Fibroblast of skin of right biceps (primary cell): ENCODE data around the gene HIVEP3.

ENCODE experiments used
- DNase-seq: peaks from one replicate; pipeline ENCODE4 v3.0.0-alpha.2; 2013

HIVEP3 gene

DNA sequence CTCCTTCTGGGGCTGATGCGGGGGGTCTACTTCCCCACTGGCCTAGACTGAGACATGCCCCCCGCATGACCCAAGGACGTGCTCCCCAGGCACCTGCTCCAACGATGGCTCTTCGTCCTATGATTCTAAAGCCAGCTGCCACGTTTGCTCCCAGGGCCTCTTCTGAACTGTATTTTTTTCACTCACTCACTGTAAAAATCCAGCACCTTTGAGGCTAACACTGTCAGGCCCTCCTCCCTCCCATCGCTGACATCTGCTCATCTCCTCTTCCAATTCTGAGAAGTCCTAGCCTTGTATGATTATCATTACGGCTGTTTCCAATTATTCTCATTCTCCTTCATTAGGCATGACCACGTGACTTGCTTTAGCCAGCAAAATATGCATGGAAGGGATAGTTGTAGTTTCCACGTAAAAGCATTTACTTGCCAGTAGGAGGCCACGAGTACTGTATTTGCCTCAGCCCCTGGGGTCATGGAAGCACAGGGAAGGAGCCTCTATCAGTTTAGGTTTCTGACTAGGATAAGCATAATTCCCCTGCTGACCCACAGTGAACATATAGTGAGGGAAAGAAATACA, 415.1 kb downstream of the HIVEP3 start:
- peak; percentile 67 for DNase-seq

DNA sequence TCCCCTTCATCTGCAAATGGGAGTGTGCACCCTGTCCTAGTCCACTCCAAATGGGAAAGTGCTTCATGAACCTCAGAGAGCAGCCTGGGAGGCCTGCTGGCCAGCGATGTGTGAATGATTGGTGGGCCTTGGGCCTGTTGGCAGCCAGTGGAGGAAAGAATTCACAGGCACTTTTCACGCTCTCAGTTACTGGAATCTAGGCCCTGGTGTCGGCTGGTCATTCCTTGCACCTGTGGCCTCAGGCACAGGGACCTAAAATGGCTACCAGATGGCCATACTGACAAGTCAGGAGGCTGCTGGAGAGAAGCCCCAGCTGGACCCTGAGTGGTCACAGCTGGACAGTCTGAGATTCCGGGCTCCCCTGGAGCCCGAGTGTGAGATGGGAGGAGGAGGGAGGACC, 415.8 kb downstream of the HIVEP3 start:
- no peak for DNase-seq

DNA sequence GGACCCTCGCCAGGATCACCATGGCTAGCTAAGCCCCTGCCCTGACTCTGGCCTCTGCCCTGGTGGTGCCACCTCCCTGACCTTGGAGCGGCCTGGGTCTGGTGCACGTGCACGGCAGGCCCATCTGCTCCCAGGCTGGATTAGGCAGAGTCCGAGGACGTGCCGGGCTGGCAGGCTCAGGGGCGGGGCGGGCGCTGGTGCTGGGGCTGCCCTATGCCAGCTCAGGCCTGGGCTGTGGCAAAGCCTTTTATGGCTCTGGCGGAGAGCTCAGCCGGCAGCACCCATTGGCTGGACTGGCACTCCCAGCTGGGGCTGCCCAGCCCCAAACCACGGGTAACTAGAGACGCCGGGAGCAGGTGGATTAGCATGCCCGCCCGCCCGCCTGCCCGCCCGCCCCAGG, 417.1 kb downstream of the HIVEP3 start:
- no peak for DNase-seq

DNA sequence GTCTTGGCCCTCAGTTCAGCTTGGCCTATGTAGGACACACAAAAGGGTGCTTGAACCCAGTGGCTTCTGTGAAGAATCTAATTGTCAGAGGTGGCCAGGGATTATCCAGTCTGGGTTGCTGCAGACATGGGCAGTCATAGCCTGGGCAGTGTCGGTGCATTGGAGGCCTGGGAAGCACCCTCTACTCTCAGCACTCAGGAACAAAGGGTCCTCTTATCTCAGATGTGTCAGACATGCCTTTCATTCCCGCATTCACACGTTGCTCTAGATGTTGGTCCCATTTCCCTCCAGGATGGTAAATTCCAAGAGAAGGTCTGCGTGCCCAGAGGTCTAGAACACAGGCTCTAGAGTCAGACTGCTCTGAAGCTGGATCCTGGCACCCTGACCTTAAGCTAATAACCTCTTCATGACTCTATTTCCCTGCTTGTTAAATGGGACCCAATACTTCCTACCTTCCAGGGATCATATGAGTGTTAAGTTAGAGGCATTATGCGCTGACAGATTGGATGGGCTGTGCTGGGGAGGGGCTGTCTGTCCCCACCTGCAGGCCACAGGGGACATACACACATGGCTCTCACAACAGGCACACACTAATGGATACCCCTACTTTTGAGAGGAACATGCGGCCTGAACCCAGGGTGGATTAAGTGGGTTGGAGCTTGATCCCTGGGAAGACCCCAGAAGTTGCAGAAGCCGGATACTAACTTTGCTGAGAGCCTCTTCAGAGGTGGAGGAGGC, 417.8 kb downstream of the HIVEP3 start:
- DNase-seq, result no peak

DNA sequence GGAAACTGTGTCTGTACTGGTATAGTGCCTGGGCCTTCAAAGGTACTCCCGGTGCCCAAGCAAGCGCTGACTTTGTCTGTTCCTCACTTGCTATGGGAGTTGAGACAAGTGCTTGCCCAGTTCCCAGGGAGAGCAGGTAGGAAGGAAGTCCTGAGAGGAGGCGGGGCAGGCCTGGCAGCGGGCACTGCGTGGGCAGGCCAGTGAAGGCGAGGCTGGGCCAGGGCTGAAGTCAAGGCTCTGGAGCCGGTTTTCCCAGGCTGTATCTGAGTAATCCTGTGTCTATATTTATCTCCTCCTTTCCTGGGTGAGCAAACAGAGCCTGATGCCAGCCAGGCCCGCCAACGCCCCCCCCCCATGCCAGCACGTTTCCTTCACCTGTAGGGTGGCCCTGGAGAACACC, 418.3 kb downstream of the HIVEP3 start:
- no peak for DNase-seq

DNA sequence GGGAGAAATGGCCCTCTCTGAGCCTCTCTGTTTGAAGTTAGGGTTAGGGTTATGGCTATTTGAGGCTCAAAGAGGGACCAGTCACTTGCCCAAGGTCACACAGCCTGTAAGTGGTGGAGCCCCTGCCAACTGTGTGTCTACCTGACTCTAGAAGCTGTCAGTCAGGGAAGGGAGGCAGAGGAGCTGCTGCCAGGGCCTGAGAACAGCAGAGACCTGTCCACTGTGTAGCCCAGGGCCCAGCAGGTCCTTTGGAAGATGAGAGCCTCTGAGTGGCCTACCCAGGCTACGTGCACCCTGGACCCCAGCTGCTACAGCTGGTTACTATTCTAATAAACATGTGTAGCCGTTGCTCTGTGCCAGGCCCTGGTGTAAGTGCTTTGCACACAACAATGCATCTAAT, 419.1 kb downstream of the HIVEP3 start:
- DNase-seq, result no peak

DNA sequence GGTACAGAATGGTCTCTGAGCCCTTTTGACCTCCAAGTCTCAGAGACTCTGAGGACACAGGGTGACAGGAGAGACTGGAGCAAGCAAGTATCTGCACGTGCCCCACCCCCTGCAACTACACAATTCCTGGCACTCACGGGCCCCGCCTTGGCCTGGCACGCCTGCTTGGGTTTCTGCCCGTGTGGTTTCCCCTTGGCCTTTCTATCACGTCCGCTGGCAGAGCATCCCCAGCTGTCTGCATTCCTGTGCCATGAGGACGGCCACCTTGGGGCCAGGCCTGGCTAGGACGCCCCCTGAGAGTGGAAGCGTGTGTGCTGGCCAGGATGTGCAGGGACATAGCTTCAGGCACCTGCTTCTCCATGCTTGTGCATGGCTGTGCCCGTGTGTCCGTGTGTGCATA, 419.9 kb downstream of the HIVEP3 start:
- no peak for DNase-seq

DNA sequence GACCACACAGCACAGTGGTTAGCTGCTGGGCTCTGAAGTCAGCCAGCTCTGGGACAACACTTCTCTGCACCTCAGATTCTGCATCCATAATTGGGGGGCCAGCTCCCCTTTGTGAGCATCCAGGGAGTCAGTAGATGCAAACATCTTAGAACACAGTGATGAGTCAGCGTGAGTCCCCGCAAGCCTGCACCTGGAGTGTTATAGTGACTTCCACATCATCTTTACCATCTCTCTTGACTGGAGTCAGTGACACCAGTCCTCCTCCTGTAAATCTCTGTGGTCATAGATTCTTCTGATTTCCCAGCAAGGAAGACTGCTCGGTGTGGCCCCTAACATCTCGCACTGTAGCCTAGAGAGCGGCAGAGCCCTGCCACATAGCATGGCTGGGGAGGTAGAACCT, 420.3 kb downstream of the HIVEP3 start:
- DNase-seq, result no peak

DNA sequence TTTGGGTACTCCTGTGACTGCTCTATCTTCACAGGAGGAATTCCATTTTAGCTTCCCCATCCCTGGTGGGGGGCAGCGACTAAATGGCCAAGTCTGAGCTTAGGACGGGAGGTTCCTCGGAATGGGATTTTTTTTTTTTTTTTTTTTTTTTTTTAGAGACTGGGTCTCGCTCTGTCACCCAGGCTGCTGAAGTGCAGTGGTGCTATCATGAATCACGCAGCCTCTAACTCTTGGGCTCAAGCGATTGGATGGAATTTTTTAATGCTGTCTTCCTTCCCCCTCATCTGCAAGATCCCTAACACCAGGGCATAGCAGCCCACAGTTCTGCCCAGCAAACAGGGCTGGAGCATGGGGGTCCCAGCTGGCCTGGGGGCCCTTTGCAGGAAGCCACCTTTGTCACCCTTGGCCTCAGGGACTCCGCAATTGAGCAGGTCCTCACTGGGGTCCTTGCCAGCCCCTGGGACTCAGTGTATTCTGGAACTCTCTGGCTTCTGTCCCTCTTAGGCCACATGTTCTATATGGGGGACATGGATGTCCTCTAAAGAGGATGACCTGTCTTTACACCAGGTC, 421.2 kb downstream of the HIVEP3 start:
- no peak for DNase-seq

DNA sequence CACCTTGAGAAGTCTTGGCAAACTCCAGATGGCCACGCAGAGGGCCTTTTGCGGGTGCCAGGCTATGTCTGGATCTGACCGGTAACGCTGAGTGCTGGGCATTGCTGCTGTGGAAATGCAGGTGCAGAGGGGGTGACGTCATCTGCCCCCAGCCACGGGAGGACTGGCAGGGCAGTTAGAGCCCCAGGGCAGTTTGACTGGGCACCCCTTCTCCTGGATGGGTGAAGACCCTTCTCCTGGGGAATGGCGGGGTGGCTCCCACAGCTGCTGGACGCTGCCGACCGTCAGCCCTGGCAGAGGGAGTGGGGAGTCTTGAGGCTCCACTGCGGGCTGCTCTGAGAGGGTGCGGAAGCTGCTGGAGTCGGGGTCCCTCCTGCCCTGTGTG, 421.7 kb downstream of the HIVEP3 start:
- no peak for DNase-seq

DNA sequence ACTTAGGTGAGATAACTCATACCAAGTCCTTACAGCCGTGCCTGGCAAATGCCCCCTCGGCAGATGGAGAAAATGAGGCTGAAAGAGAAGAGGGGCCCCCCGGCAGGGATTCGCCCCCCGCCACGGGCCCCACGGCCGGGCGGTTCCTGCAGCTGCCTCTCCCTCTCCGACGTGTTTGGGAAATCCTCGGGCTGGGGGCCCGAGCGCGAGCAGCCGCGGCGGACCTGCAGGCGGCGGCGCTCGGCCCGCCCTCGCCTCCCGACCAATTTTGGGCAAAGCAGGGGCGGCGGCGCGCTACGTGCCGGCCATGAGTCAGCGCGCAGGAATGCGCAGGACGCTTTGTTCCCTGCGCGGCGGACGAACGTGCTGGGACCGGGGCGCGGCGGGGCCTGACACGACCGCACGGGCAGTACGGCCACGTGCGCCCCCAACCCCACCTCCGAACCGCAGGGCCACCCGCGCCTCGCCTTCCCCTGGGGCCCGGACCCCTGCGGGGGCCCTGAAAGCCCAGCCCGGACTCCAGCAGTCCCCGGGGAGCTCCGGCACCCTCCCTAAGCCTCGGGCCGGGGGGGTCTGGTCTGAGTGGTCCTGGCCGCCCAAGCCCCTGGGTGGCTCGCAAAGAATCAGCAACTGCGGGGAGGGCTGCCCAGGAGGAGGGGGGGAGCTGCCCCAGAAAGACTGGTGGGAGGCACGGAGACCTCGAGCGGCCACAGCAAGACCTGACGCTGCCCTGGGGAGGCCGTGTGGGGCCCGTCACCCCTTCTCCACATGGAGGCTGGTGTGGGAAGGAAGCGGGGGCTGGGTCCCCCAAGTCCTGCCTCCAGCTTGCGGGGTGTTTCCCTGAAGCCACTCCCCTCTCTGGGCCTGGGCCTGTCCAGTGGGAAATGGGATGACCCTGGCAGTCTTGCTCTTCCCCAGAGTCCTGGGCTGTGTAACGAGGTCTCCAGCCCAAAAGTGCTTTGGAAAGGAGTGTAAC, 422.4 kb downstream of the HIVEP3 start:
- DNase-seq, result peak; percentile 94

DNA sequence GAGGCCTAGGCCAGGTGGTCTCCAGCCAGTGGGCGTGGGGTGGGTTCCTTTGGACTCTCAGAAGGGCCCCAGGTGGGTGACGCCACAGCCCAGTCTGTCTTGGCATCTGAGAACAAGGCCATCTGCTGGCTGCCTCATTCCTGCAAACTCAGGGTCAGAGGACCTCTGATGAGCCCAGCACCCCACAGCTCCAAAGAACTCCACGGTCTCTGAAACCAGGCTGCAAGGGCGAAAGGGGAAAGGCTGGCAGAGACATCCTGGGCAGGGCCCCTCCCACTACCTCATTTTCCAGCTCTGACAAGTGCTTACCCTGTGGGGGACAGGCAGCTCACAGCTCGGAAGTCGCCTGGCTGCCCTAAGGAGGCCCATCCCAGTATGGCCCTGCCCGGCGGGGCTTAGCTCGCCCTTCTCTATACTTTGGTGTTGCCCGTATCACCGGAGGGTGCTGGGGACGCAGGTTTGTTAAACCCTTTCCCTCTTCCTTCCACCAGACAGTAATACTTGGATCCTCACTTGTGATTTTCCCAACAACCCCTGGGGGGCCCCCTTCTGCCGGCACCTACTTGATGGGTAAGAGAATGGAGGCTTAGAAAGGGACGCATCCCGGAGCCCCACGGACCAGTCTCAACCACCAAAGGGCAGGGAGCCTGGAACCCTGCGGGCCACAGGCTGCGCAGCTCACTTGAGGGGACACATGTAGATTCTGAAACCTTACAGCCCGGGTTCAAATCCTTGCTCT, 423.3 kb downstream of the HIVEP3 start:
- peak; percentile 58 for DNase-seq

DNA sequence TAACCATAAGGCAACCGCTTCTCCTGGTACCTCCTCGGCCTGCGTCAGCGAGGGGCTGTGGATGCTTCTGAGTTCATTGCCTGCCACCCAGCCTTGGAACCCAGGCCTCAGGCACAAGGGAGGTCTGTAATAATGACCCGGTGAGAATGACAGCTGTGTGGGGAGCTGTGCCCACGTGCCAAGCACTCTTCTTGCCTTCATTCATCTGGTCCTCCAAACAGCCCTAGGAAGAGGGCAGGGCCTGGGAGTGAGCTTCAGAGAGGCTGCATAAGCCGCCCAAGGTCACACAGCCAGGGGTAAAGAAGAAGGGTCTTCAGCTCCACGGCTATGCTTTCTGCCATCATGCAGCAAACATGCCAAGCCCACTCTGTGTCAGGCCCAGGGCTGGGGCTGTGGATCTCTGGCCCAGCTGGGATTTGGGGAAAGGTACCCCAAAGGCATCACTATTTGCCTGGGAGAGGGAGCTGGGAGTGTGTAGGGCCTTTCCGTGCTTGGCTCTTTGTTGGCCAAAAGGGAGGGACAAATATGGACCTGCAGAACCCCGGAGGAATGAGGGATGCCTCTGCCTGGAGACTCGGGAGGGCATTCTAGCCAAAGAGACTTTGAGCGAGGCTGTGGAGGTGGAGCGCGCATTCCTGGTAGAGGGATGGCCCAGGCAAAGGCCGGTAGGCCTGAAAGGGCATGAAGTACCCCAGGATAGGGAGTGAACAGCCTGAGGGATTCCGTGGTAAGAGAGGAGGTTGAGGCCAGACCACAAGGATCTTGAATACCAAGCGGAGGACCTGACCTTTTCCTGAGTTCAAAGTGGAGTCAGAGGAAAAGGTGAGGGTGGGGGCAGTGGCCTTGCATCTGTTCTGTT, 424.1 kb downstream of the HIVEP3 start:
- DNase-seq, result no peak

DNA sequence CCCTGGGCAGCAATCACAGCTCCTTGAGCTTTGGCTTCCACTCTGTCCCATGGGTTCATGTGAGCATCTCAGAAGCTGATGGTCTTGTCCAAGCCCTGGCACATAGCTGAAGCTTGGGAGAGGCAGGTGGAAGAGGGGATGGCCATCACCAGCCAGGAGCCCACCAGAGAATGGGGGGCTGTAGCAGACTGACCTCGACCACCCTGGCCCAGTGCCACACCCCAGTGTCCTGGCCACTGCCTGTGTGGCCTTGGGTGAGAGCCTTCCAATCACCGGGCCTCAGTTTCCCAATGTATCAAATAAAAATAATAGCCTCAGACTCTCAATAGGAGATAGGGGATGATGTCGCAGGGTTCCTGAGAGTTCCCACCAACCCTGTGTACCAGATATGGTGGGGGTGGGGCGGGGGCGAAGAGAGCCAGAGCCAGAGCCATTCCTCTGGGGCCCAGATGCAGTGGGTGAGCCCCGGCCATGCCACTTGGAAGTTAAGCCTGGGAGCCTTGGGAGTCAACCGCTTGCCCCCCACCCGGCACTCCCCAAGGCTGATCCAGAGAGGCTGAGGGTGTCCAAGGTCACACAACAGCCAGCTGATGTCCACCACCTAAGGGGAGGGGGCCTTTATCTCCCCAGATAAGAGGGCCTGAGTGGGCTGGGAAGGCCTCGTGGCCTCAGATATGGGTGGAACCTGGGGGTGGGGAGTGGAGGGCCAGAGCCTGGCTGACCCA, 424.9 kb downstream of the HIVEP3 start:
- DNase-seq, result no peak

DNA sequence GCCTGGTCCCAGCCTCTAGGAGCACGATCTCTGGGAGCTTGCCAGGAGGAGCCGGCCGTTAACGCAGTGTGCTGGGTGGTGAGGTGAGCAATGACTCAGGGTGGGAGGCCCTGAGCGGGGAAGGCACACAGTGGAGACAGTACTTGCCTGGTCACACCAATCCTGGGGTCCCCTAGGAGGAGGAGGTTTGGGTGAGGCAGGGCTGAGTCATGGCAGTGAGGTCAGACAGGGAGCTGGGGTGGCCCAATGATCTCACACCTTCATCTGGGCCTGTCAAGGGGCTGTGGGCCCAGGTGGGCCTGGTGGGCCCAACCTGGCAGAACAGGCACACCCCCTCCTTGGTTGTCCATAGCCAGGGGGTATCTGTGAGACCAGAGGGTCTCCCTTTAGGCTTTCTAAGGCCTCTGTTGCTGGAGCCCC, 425.6 kb downstream of the HIVEP3 start:
- DNase-seq, result peak; percentile 97

DNA sequence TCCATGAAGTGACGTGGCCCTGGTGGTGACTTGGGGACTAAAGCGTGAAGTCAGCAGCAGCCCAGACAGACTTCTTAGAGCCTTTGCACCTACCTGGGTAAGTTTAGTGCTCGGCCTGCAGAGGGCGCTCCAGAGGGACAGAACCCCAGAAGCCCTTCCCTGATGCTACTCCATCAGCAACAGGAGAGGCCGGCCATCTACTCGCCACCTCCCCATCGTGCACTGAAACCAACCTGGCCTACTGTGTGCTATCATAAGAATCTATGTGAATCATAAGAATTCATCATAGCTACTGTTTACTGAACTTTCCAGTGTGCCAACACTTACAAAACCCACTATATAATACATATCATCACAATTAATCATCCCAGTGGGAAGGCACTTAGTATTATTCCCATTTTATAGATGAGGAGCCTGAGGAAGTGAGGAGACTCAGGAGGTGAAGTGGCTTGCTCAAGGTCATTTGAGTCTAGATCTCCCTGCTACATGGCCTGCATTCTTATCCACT, 426.3 kb downstream of the HIVEP3 start:
- no peak for DNase-seq

DNA sequence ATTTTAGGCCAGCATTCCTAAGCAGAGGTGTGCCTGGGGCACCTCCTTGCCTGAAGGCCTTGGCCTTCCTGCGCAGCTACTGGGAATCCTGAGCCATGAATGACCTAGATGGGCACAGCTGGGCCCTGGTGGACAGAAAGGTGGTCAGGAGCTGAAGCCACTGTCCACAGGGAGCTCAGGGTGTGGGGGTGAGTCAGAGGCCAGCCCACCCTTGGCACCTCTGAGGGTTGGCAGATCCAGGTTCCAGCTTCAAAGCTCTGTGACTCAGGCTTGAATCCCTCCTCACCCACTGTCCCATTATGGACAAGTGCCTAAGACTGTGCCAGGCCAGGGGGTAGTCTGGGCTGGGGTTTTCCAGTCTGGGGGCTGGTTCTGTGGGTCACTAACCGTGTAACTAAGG, 427.8 kb downstream of the HIVEP3 start:
- DNase-seq, result no peak

DNA sequence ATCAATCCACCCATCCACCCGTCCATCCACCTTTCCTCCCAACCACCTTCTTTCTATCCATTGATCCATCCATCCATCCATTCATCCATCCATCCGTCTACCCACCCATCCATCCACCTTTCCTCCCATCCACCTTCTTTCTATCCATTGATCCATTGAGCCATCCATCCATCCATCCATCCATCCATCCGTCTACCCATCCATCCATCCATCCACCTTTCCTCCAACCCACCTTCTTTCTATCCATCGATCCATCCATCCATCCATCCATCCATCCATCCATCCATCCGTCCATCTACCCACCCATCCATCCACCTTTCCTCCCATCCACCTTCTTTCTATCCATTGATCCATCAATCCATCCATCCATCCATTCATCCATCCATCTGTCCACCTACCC, 429.2 kb downstream of the HIVEP3 start:
- no peak for DNase-seq

DNA sequence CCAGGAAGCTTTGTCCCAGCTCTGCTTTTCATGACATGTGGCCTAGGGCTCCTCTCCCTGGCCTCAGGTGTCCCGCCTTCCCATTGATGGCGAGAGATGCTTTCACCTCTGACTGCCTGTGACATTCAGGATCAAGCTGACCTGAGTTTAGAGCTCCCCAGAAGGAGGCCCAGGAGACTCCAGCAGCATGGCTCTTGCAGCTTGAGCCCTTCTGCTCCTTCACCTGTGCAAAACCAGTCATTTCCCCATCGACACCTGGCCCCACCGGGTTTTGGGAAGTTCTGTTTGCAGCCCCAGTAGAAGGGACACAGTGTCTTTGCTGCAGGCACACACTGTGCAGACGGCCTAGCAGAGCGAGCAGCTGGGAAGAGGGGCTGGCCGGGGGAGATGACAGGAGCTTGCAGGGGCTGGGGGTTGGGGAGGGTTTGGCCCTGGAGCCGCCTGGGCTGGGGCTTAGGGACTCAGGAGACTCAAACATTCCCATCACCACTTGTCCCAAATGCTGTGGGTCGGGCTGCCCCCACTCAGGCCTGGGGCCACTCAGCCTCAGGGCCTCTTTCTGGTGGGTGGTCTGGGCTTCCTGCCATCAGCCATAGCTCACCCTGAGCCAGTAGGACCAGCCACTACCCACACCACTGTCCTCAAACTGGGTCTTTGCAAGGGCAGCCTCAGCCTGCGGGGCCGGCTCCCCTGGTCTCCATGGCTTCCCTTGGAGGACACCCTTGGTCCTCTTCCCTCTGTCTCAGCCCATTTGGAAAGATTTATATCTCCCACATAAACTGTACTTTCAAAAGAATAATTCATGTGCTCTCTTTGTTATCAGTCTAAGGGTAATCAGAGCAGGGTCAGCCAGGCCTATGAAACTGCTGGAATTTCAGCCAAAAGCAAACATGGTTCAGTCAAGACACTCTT, 430.4 kb downstream of the HIVEP3 start:
- no peak for DNase-seq
